Measurements from ENCODE around the gene CNKSR3.

The CNKSR3 gene

DNA sequence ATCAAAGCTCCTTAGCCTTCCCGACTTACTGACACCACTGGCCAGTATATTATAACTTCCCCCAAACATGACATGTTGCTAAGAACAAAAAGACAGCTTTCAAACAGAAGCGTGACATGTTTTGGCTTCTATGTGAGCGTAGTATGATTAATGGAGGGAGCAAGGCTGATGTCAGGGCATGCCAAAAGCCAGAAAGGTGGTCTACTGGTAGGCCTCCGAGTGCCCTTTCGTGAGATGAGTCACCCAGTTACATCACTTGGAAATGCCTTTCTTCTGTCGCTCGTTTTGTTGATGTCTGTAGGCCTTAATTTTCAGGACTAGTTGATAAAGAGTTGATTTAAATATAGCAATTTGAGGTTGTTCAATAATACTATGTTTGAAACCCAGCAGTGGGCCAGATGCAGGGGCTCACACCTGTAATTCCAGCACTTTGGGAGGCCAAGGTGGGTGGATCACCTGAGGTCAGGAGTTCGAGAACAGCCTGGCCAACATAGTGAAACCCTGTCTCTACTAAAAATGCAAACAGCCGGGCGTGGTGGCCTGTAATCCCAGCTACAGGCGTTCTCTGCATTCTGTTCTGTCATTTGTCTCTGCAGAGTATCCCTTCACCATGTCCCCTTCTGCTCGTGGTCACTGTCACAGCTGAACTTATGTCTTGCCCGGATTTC, 53.3 kb downstream of the CNKSR3 start:
- DNase-seq (ENCODE audit: low read depth in 2 of 2) = no peak

DNA sequence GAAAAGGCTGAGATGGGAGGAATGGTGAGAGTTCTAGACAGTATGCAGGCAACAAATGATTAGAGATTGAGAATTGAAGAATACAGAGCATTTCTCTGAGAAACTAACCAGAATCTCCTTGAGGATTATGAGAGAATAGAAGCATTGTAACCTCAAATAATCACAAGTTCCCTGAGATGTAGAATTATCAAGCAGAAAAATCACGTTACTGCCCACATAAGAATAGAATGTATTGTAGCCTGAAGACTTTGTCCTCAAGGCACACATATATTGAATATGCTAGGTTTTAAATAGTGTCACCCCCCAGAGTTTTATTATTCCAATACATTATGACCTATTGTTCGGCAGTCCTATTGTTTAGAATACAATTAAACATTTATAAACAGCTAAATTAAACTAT, 57.2 kb downstream of the CNKSR3 start:
- DNase-seq (ENCODE audit: low read depth in 2 of 2) = no peak

- no peak for DNase-seq (ENCODE audit: low read depth in 2 of 2)
Measured at GRCh38 chr6:154450498-154450897, 60.0 kb downstream of the CNKSR3 start.

- DNase-seq (ENCODE audit: low read depth in 2 of 2) = no peak
Measured at GRCh38 chr6:154448448-154449096, 61.9 kb downstream of the CNKSR3 start.

- no peak for DNase-seq (ENCODE audit: low read depth in 2 of 2)
Measured at GRCh38 chr6:154447954-154448353, 62.5 kb downstream of the CNKSR3 start.

DNA sequence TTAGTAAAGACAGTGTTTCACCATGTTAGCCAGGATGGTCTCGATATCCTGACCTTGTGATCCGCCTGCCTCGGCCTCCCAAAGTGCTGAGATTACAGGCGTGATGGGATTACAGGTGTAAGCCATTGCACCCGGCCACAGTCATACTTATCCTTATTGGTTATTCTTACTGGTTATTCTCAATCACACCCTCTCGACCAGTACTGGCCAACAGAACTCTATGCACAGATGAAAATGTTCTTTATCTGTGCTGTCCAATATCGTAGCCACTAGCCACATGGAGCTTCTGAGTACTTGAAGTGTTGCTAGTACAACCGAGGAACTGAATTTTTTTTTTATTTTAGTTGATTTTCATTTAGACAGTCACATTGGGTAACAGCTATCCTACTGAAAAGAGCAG, 63.5 kb downstream of the CNKSR3 start:
- no peak for DNase-seq (ENCODE audit: low read depth in 2 of 2)

- no peak for DNase-seq (ENCODE audit: low read depth in 2 of 2)
Measured at GRCh38 chr6:154445417-154445816, 65.1 kb downstream of the CNKSR3 start.

DNA sequence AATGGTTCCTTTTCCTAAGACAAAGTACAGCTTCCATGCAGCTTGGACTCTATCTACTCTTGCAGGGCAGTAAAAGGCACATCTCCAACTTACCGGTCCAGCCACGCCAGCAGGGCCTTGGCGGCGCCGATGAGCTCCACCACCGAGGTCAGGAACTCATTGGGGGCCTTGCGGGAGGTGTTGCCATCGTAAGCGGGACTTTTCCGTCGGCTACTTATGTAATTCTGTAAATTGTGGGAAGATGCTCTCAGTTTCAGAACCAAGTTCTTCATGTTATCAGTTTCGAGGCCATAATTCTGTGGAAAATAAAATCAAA, 68.5 kb downstream of the CNKSR3 start:
- no peak for DNase-seq (ENCODE audit: low read depth in 2 of 2)

DNA sequence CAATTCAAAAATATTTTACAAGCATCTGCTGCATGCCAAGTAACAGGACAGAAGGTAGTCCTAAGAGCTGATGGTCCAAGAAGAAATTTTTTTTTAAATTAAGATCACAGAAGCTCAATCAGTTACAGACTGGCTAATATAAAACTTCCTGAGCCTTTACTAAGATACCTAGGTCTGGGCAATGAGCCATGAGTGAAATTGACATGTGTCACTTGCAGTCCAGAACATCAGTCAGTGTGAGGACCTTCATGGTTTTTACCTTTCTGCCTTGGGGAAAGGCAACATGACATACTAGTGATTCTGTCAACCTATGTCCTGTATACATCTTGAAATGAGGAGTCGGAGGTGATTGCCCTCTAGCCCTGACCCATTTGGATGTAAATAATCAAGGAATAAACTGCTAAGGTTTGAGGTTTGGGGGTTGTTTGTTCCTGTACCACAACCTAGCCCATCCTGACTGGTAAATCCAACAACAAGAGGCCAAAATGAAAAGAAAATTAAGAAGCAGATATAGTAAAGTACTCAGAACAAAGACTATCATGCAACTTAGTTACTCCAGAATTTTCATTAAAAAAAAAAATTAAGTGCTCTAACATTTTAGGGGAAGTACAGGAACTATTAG, 70.0 kb downstream of the CNKSR3 start:
- no peak for DNase-seq (ENCODE audit: low read depth in 2 of 2)

GRCh38 chr6:154440022-154440421, 70.5 kb downstream of the CNKSR3 start:
- DNase-seq (ENCODE audit: low read depth in 2 of 2) = no peak

DNA sequence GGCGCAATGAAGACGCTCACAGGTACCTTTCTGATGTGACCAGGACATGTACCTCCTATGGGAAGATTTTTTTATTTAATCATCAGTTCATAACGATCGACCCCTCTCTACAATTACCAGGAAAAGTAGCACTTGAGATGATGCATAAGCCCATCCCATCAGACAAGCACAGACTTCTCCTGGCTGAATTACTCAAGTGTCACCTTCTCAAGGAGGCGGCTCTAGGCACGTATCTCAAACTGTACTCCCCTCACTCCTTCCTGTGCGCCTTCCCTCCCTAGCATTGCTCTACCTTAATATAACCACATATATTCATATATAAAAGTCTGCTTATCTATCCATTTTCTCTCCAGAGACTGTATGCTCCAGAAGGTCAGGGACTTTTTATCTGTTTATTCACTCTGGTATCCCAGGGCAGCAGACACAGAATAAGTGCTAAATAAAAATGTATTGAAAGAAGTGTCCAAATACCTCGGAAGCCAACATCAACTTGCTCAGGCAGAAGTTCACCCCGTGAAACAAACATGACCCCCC, 71.5 kb downstream of the CNKSR3 start:
- DNase-seq (ENCODE audit: low read depth in 2 of 2) = no peak

GRCh38 chr6:154435400-154435945, 75.0 kb downstream of the CNKSR3 start:
- no peak for DNase-seq (ENCODE audit: low read depth in 2 of 2)

GRCh38 chr6:154434662-154435061, 75.8 kb downstream of the CNKSR3 start:
- no peak for DNase-seq (ENCODE audit: low read depth in 2 of 2)

DNA sequence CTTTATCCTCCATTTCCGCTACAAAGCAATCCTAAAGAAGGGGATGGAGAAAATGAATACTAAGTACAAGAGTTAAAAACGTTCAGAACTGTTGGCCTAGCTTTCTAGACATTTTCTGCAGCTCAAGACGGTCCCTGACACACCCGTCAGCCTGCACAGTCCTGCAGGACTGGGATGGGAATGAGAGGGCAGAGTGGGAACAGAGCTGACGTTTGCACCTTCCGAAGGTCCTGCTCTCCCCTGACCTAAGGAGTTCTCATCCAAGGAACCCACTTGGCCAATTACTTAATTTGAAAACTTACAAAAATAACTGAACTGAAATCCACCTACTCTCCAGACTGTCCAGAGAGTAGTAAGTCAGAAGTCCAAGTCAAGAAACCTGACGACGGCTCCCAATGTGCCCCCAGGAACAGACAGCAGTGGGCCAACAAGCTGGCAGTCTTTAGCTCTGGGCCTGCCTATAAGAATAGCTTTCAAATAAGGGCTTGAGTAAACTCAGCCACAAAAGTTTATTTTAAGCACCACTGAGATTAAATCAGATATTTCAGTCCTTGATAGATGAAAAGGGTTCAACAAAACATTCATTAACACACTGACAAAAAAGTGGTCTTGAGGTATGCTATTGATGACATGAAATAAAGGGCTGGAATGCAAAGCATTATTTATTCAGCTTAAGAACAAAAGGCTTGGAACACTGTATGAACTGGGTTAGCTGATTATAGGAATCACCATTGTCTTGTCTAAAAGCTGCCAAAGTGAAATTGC, 76.8 kb downstream of the CNKSR3 start:
- DNase-seq (ENCODE audit: low read depth in 2 of 2) = no peak

- DNase-seq (ENCODE audit: low read depth in 2 of 2) = no peak
Measured at GRCh38 chr6:154432533-154433476, 77.7 kb downstream of the CNKSR3 start.

GRCh38 chr6:154430481-154430919, 80.0 kb downstream of the CNKSR3 start:
- DNase-seq (ENCODE audit: low read depth in 2 of 2) = no peak

DNA sequence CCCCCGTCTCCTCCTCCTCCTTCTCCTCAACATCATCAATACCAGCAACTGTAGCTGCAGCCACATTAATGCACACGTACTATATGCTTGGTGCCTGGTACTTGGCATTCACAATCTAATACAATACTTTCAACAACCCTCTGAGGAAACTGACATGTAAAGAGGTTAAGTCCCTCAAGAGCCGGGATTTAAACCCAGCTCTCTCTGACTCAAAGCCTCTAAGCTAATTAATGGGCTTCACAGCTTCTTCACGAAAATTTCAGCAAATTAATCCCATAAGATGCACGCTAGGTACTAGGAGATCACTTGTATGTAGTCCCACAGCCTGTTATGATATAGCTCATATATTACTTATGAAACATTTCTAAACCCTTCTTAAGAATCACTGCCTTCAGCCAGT, 80.8 kb downstream of the CNKSR3 start:
- no peak for DNase-seq (ENCODE audit: low read depth in 2 of 2)

GRCh38 chr6:154428897-154429296, 81.6 kb downstream of the CNKSR3 start:
- DNase-seq (ENCODE audit: low read depth in 2 of 2) = no peak

DNA sequence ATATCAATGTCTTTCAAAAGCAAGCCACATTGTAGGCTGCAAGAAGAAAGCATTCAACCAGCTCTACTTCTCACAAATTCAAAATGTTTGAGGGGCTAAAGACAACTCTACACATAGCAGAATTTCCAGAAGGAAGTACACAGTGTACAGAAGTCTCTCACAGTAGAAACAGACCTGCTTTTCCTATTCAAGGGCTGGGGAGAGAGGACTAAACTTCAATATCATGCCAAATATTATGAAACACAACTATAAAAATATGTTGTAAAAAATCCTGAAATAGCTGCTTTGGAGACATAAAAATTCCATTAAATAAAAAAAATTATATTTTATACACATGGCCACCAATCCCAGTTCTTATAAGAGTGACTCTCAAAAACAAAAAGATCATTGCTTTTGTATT, 83.0 kb downstream of the CNKSR3 start:
- no peak for DNase-seq (ENCODE audit: low read depth in 2 of 2)

DNA sequence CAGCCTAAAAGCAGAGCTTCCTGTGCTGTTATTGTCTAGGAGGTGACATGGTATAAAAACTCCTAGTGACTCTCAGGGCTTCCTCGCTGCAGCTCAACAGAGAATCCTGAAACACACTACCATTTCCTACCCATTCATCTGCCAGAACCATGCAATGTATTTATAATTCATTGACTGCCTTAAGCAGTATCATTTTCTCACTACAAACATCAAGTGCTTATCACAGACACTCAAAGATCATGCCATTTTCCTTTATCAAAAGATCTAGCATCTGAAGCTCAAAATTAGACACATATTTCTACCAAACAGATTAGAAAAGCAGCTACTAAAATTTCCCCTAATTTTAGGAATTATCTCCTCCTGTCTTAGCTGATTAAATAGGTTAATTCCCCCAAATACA, 83.5 kb downstream of the CNKSR3 start:
- no peak for DNase-seq (ENCODE audit: low read depth in 2 of 2)

GRCh38 chr6:154425034-154425433, 85.5 kb downstream of the CNKSR3 start:
- no peak for DNase-seq (ENCODE audit: low read depth in 2 of 2)
